ENCODE data around the gene SH2B2.
"Not testable (repeated sequence)": the region's sequence is repeated elsewhere in the genome, so short reads cannot be mapped to it uniquely, and the experiment has no call there.

Gene SH2B2

DNA sequence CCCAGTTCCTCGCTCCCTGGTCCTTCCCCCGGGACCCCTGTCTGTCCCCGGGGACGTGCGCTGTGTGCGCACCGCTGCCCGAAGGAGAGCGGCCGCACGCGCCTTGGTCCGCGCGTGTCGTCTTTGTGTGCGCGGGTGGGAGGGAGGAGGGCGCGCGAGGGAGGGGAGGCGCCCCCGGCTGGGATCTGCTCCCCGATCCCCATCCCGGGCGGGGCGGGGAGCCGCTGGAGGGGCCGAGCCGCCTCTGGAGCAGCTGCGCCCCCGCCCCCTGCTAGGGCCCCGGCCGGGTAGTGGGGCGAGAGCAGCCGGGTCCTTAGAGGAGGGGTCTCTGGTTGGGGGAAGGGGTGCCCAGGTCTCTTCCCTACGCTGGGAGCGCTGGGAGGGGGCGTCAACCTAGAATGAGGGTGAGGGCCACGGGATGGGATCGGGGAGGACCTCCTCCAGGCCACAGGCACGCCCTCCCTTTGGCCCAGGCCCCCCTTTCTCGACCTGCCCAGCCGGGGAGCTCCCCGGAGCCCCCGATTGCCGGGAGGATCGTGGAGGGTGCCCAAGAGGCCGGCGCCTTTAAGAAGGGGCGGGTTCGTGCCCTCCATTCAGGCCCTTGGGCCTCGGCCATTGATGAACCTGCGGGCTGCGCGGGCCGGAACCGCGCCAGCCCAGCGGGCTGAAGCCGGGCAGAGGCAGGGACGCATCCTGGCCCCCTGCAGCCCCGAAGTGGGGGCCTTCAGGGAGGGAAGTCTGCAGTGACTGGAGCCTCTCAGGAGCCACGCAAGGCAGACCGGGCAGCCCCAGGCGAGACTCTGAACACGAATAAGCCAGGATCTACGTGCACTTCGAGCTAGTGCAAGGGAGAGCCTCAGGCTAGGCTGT lies 678 bp downstream of the SH2B2 start:
- DNase-seq (ENCODE audit: low spot score) = no peak

DNA sequence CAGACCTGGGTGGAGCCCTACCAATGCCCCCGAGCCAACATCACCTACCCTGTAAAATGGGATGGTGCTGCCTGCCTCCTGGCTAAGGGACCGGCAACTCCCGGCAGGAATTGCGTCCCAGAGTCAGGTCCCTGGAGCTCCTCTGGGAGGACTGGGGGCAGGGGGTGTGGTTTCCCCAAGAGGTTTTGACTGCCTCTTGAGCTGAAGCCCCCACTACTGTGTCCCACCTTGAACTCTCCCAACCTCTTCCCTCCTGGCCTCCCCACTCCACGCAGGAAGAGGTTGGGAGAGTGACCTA lies 1.3 kb downstream of the SH2B2 start:
- DNase-seq (ENCODE audit: low spot score) = no peak

DNA sequence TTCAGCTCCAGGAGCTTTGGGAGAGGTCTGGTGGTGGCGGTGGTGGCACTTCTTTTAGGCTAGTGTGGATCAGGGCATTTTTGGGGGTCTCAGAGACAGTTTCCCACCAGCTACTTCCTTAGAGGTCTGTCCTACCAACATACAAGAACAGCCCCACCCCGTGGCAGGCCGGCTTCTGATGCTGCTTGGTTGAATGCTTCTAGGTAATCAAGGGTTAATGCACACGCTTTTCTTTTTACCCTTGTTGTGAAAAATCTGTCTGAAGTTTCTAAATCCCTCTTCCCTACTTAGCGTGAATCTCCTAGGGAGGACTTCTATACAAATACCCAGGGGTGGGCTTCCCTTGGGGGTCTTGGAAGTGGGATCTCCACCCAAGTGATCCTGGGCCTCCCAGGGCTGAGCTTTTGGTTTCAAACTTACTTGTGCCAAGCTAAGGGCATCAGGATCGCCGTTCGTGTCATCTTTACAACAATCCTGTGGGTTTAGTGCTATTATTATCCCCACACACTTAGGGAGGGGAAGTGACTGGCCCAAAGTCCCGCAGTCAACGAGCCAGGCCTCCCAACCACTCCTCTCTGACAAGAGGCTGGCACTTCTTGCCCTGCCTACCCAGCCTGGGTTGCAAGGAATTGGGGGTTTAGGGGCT lies 1.7 kb downstream of the SH2B2 start:
- no peak for DNase-seq (ENCODE audit: low spot score)

DNA sequence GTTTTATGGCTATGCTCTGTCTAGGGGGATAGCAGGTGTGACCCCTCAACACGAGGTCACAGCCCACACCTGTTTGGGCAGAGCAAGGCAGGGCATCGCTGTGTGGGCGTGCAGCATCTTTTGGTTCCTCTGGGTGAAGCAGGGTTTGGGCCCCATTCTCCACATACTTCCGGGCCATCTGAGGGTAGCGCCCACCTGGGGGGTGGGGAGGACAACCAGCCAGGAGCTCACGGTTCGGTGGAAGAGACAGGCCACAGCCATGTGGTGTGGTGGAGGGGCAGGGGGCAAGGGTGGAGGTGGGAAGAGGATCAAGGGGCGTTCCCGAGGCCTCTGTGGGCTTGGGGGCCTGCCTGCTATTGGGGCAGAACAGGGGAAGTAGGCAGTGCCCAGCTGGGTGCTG lies 2.4 kb downstream of the SH2B2 start:
- DNase-seq (ENCODE audit: low spot score) = no peak

DNA sequence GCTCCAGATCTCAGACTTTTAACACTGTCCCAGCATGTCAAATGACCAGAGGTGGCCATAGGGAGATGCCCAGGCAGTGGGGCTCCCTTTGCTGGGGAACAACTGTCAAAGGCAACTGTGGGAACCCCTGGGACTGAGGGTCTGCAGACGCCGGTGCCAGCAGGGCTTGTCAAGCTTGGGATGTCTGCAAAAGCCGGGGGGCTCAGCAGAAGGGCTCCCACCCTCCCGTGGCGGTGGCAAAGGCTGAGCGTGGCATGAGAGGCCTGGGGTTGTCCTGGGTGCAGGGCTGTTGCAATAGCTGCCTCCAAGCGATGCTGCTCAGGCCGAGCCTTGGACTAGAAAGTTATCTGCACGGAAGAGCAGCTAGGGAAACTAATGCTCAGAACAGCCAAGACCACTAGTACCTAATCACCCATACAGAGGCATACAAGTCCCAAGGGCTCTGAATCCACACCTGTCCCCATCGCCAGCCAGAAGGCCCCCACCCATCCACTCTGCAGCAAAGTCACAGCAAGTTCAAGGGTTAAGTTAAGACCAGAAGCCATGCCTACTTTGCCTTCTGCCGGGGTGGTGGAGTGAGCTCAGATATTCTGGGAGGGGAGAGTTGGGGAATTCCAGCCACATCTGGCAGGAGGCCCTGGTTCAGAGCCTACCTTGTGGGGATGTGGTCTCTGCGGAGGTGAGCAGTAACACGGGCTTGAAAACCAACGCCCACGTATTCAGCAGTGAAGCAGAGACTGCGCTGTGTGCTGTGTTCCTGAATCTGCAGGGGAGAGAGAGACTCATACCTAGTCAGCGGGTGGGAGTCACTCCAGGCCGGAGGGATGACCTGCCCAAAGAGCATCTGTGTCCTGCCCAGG lies 4.6 kb downstream of the SH2B2 start:
- no peak for DNase-seq (ENCODE audit: low spot score)

- DNase-seq (ENCODE audit: low spot score) = no peak
These were observed 5.2 kb downstream of the SH2B2 start for GRCh38 chr7:102291916-102292267.

GRCh38 chr7:102292813-102293798 lies 6.4 kb downstream of the SH2B2 start:
- no peak for DNase-seq (ENCODE audit: low spot score)

DNA sequence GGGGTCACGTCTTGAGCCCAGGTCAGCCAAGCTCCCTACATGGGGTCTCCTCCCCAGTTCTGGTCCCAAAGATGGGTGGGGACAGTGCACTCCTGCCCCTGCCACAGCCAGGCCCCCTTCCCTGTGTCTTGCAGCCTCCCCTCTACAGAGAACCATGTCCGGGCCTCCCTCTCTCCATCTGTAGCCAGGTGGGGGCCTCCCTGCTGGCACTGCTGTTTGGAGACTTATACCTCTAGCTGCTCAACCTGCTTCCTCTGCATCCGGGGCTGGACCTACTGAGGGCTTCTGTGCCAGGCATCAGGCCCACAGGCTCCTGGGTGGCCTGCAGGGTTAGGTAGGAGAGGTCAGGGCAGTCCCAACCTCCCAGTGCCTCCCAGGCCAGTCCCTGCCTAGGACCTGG lies 7.9 kb downstream of the SH2B2 start:
- DNase-seq (ENCODE audit: low spot score) = no peak

DNA sequence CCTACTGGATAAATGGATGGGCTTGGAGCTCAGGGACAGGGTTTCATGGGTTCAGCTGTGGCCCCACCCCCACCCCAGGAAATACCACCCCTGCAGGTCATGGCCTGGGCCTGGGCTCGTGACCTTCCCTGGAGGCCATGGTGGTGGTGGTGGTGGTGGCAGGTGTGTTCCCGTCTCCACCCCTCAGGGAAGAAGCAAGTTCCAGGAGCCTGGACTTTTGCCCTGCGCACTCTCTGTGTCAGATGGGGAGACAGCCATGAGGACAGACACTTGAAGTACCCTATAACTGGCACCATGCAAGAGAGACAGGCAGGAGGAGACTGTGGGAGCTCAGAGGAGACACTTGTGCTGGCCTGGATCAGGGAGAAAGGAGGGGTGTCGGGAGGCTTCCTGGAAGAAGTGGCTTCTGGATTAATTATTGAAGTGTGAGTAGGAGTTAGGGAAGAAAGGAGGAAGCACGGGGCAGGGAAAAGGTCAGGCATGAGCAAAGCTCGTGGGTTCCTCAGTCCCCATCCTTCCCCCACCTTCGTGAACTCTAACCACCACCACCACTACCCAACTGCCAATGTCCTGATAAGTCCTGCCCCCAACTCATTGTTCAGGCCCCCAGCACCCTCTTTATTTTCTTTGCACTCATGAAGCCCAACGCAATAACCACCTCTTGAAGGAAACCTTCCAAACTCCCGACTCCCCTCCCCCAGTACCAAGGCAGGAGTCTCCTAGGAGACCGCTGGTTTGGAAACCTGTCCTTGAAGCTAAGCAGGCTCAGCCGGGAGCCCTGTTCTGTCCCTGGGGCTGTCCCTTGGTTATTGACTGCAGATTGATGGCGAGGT lies 8.9 kb downstream of the SH2B2 start:
- no peak for DNase-seq (ENCODE audit: low spot score)

GRCh38 chr7:102296179-102296438 lies 9.4 kb downstream of the SH2B2 start:
- DNase-seq (ENCODE audit: low spot score) = no peak

GRCh38 chr7:102296514-102296913 lies 9.8 kb downstream of the SH2B2 start:
- DNase-seq (ENCODE audit: low spot score) = no peak

- no peak for DNase-seq (ENCODE audit: low spot score)
These were observed 11.0 kb downstream of the SH2B2 start for GRCh38 chr7:102297487-102298218.

- no peak for DNase-seq (ENCODE audit: low spot score)
These were observed 14.1 kb downstream of the SH2B2 start for GRCh38 chr7:102300643-102301221.

GRCh38 chr7:102301367-102301766 lies 14.7 kb downstream of the SH2B2 start:
- DNase-seq (ENCODE audit: low spot score) = not testable (repeated sequence)

DNA sequence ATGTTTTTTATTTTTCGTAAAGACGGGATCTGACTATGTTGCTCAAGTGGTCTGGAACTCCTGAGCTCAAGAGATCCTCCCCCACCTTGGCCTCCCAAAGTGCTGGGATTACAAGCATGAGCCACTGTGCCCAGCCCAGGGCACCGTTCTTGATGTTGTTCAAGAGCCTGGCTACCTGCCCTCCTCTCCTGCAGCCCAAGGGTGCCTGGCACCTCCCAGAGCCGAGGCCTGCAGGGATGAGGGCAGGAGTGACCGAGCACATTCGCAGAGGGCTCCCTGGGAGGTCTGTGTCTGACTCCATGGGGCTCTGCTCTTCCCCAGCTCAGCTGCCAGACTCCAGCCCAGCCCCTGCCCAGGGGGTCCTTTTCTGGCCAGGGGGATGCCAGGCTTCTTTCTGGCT lies 15.4 kb downstream of the SH2B2 start:
- no peak for DNase-seq (ENCODE audit: low spot score)

DNA sequence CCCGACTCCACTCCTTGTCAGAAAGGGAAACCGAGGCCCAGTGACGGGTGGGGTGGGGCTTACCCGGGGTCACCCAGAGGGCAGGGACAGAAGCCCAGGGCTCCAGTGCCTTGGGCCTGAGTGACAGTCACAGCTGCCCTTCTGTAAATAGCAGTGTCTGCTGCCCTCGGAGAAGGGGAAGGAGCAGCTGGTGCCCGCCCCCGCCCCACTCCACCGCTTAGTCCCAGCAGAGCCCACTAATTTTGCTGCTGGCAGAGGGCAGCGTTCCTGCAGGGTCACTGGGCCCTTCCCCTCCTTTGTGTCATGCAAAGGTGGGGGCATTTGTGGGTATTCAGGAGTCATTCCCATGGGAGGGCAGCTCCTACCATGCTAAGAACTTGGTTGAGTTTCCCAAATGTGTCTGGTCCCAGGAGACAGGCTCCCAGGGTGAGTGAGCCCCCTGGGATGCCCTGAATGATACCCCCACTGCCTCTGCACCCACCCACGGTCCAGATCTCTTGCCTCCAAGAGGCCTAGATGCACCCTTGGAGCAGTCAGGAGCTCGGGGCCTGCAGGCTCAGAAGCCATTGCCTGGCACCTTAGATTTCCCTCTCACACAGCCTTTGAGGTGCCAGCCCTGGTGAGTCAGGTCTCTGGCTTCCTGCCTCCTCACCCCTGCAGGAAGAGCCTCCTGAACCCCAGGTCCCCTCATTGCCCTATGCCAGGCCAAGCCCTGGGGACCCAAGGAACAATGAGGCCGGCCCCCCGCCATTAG lies 17.2 kb downstream of the SH2B2 start:
- no peak for DNase-seq (ENCODE audit: low spot score)

DNA sequence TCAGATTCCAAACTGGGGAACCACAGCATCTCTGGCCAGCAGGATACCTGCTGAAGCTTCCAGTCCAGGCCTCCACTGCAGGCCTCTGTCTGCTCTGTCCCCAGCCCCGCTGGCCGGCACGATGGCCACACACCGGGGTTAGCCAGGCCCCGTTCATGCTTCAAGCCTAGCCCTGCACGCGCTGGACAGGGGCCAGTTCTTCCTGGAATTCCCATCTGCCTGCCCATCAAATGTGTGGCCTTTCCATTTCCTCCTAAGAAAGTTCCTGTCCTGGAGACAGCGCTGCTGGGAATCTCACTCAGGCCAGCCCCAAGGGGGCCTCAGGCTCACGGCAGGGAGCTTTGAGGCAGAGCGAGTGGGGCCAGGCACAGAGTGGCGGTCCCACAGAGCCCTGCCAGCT lies 18.0 kb downstream of the SH2B2 start:
- no peak for DNase-seq (ENCODE audit: low spot score)

GRCh38 chr7:102305414-102306268 lies 19.0 kb downstream of the SH2B2 start:
- DNase-seq (ENCODE audit: low spot score) = no peak

All from hematopoietic multipotent progenitor cell treated with erythropoietin and hydrocortisone succinate and interleukin-3 and kit ligand, for 17 days (in vitro differentiated cells).